OCI-LY1 (cell line): ENCODE results near the gene CDHR3.

ENCODE experiments used
- H2AFZ ChIP-seq: fragments of 200-600 bp; sonication (generic), shearing (Covaris generic); 2 replicates; pipeline ENCODE4 v1.6.0; 2014; ENCODE audit warnings: antibody characterized with exemption, mild to moderate bottlenecking, low read length
- H3F3A ChIP-seq: fragments of 200-600 bp; sonication (generic), shearing (Covaris generic); 2 replicates; pipeline ENCODE4 v1.6.0; 2014; ENCODE audit warnings: mild to moderate bottlenecking, antibody characterized with exemption, low read length, moderate library complexity; ENCODE audit not compliant: insufficient read depth
- H3K27ac ChIP-seq: fragments of 200-600 bp; sonication (generic); 2 replicates; pipeline ENCODE4 v1.5.1; 2014; ENCODE audit warnings: low read length, mixed run types, mild to moderate bottlenecking, low read depth; ENCODE audit not compliant: poor library complexity, severe bottlenecking
- H3K27me3 ChIP-seq: fragments of 200-600 bp; sonication (generic); 2 replicates; pipeline ENCODE4 v1.6.0; 2014; ENCODE audit warnings: antibody characterized with exemption, mild to moderate bottlenecking, low read length, moderate library complexity; ENCODE audit not compliant: insufficient read depth
- H3K36me3 ChIP-seq: fragments of 200-600 bp; sonication (generic); 2 replicates; pipeline ENCODE4 v1.6.1; 2014; ENCODE audit warnings: mild to moderate bottlenecking, antibody characterized with exemption, low read length, moderate library complexity, mixed read lengths; ENCODE audit not compliant: insufficient read depth
- H3K4me1 ChIP-seq: fragments of 200-600 bp; sonication (generic); 2 replicates; pipeline ENCODE4 v1.5.1; 2014; ENCODE audit warnings: mild to moderate bottlenecking, low read length, moderate library complexity; ENCODE audit not compliant: insufficient read depth, severe bottlenecking
- H3K4me2 ChIP-seq: fragments of 200-600 bp; sonication (generic), shearing (Covaris generic); 2 replicates; pipeline ENCODE4 v1.6.1; 2014; ENCODE audit warnings: low read length
- H3K4me3 ChIP-seq: fragments of 200-600 bp; sonication (generic); 2 replicates; pipeline ENCODE4 v1.5.1; 2014; ENCODE audit warnings: low read length, low read depth, mild to moderate bottlenecking, mixed read lengths; ENCODE audit not compliant: poor library complexity, severe bottlenecking
- H3K79me2 ChIP-seq: fragments of 200-600 bp; shearing (Covaris generic); 2 replicates; pipeline ENCODE4 v1.6.1; 2016; ENCODE audit warnings: mixed run types, low read length, mixed read lengths; ENCODE audit not compliant: insufficient read depth
- H3K9ac ChIP-seq: fragments of 200-600 bp; sonication (generic), shearing (Covaris generic); 2 replicates; pipeline ENCODE4 v1.6.1; 2014; ENCODE audit warnings: mild to moderate bottlenecking, low read length, mixed read lengths
- H3K9me2 ChIP-seq: fragments of 200-600 bp; sonication (generic), shearing (Covaris generic); 2 replicates; pipeline ENCODE4 v1.6.1; 2014; ENCODE audit warnings: low read depth, mild to moderate bottlenecking, low read length, mixed read lengths
- H3K9me3 ChIP-seq: fragments of 200-600 bp; shearing (Covaris generic); 2 replicates; pipeline ENCODE4 v1.6.1; 2014; ENCODE audit warnings: low read length, mixed read lengths
- H4K20me1 ChIP-seq: fragments of 200-600 bp; sonication (generic), shearing (Covaris generic); 2 replicates; pipeline ENCODE4 v1.6.0; 2016; ENCODE audit warnings: mild to moderate bottlenecking, low read length; ENCODE audit not compliant: insufficient read depth
- CTCF ChIP-seq: fragments of 200-600 bp; sonication (generic), shearing (Covaris generic); IDR thresholded peaks from 2 replicates; pipeline ENCODE4 v1.5.1; 2017; ENCODE audit warnings: mild to moderate bottlenecking, antibody characterized with exemption, low read length, moderate library complexity, mixed read lengths
- EZH2 ChIP-seq: fragments of 200-600 bp; sonication (generic), shearing (Covaris generic); IDR thresholded peaks from 2 replicates; pipeline ENCODE4 v1.8.0; 2017; ENCODE audit warnings: borderline replicate concordance, mixed run types, mild to moderate bottlenecking, antibody characterized with exemption, low read length, moderate library complexity, mixed read lengths

CDHR3 gene

DNA sequence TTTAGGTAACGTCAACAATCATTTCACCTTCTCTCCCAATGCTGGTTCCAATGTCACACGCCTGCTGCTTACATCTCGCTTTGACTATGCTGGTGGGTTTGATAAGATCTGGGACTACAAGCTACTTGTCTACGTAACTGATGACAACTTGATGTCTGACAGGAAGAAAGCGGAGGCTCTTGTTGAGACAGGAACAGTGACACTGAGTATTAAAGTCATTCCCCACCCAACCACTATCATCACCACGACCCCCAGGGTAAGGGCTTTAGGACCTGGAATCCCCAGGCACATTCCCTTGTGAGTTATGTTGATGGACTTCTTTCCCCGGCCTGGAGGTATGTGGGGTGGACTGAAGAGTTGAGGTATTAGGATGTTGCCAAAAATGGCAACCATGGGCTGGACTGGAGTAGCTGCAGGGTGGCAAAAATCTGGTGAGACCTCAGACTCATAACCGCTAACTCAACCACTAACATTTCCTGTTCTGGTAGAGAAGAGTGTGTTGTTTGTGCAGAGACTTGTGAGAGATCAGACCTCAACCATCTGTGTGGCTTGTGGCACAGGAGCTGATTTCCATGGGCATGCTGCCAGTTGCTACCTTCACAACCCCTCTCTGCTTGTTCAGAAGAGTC is 59.2 kb downstream of the CDHR3 start:
- no peaks in the 10 kb centered on the region for H3K27me3 ChIP-seq
- peak overlapping the region; percentile 13; the same call in 1 of the 2 replicates for H3K9ac ChIP-seq
- H3F3A ChIP-seq, result no peaks in the 10 kb centered on the region
- no peak overlapping the region for H2AFZ ChIP-seq
- no peaks in the 10 kb centered on the region for H3K36me3 ChIP-seq
- peak overlapping the region; percentile 57 for H3K4me2 ChIP-seq
- H3K79me2 ChIP-seq, result no peaks in the 10 kb centered on the region
- peak overlapping the region; percentile 94 for H3K27ac ChIP-seq
- no peaks in the 10 kb centered on the region for H3K9me2 ChIP-seq
- H3K4me1 ChIP-seq, result peaks cover 68% of the 10 kb centered on the region
- H4K20me1 ChIP-seq, result no peaks in the 10 kb centered on the region
- no peaks in the 10 kb centered on the region for H3K9me3 ChIP-seq
- no peak for TF ChIP-seq CTCF
- TF ChIP-seq EZH2, result no peak
- peak overlapping the region; percentile 25 for H3K4me3 ChIP-seq

DNA sequence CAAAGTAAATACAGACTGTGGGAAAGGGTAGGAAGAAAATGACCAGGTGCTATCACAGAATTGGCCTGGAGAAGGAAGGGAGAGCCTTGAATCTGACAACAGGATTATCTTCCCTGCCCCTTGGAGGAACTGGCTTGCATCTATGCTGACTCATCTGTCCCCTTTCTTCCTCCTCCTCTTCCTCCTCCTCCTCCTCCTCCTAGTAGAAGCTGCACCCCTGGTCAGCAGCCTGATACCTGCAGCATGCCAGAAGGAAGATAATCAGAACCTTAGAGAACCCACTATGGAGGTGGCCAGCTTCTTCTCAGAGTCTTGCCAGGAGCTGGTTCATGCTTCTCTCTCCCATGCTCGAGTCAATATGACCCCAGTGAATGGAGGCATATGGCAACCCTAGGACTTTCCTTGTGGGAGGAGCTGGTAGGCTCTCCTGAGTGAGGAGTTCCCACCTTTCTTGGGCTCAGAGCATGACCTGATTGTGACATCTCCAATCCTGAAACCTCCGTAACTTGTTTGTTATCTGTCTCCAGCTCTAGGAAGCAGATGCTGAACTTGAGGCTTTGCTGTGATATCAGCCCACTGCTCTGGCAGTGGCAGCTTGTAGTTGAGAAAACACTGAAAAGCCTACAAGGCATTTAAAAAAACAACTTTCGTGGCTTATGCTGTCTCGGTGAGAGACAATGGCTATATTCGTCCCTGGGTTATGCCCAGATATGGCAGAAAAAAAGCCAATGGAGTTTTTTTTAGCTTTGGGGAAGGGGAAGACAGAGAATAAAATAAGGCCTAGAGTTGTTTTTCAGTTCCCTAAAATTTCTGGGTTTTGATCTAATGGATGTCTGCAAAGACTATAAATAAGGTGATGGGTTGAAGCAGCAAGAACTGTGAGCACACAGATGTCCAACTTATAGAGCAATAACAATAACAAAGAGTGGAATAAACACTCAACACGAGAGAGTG is 60.6 kb downstream of the CDHR3 start:
- peaks cover 74% of the 10 kb centered on the region for H3K4me1 ChIP-seq
- H3K4me3 ChIP-seq, result peak overlapping the region; percentile 3
- no peak overlapping the region; the same call in 1 of the 2 replicates for H3K9ac ChIP-seq
- H4K20me1 ChIP-seq, result no peaks in the 10 kb centered on the region
- no peak for TF ChIP-seq EZH2
- no peak for TF ChIP-seq CTCF
- no peaks in the 10 kb centered on the region for H3F3A ChIP-seq
- peak overlapping the region; percentile 57; the same call in 1 of the 2 replicates for H3K4me2 ChIP-seq
- H3K9me3 ChIP-seq, result no peaks in the 10 kb centered on the region
- no peaks in the 10 kb centered on the region for H3K79me2 ChIP-seq
- H2AFZ ChIP-seq, result no peak overlapping the region
- peak overlapping the region; percentile 94 for H3K27ac ChIP-seq
- no peaks in the 10 kb centered on the region for H3K36me3 ChIP-seq
- H3K27me3 ChIP-seq, result no peaks in the 10 kb centered on the region
- H3K9me2 ChIP-seq, result no peaks in the 10 kb centered on the region

- Histone ChIP-seq H4K20me1 (no peaks in the 10 kb centered on the region), H3K4me3 (no peak overlapping the region), H3K9me3 (no peaks in the 10 kb centered on the region), H3K27ac (no peak overlapping the region), H3K4me2 (no peak overlapping the region), H2AFZ (no peak overlapping the region), H3K79me2 (no peaks in the 10 kb centered on the region), H3K4me1 (peaks cover 74% of the 10 kb centered on the region), H3F3A (no peaks in the 10 kb centered on the region), H3K36me3 (no peaks in the 10 kb centered on the region), H3K9ac (no peak overlapping the region), H3K9me2 (no peaks in the 10 kb centered on the region), H3K27me3 (no peaks in the 10 kb centered on the region)
- no peak for TF ChIP-seq CTCF
- TF ChIP-seq EZH2, result no peak
Measured at GRCh38 chr7:106026101-106026500, 63.0 kb downstream of the CDHR3 start.
